ENCODE data around the gene CCER1. TPM values are rescaled to one million over a fixed set of nuclear protein-coding genes. Genes with fewer than 3 reads are reported as not detected.
A peak's percentile ranks its signal among the peaks of the same experiment; 100 is the strongest.

CCER1 gene
- total and polyA plus RNA-seq, 5 donors, result not detected

DNA sequence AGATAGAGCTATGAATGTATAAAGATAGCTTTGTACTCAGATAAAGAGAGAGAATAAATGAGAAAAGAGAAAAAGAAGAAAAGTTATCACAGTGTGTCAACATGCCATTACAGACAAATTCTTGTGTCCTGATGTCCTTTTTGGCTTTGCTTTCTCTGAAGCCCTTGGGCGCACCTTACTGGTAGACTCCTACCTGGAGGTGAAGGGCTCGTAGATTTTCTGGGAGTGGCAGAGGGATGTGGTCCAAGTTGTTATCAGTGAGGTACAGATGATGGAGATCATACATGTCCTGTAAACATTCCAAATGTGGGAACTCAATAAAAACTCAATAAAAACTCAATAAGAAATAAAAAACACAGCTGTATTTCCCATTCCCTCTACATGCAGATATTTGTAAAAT, 14.9 kb upstream of the CCER1 start:
- no peaks in the 10 kb centered on the region for H3K9me3 ChIP-seq (ENCODE audit: control insufficient read depth, low read length)
- H3K27me3 ChIP-seq (ENCODE audit: control insufficient read depth, insufficient read depth), result no peaks in the 10 kb centered on the region
- intact Hi-C loops (cut with DNase I), result loop anchor here in 3 of 4 donors (10.0 kb wide), 2 partner anchors 135 to 385 kb away; no protein-coding TSS in a partner anchor
- H3K4me1 ChIP-seq (ENCODE audit: control insufficient read depth, insufficient read depth, low read length), result no peaks in the 10 kb centered on the region
- DNase-seq (no peak), ATAC-seq (no peak)
- 93% methylated on average over 2 of the region's 2 CpGs for WGBS
- H3K4me3 ChIP-seq (ENCODE audit: low read length), result no peak overlapping the region
- H3K27ac ChIP-seq (ENCODE audit: low read length), result no peak overlapping the region

DNA sequence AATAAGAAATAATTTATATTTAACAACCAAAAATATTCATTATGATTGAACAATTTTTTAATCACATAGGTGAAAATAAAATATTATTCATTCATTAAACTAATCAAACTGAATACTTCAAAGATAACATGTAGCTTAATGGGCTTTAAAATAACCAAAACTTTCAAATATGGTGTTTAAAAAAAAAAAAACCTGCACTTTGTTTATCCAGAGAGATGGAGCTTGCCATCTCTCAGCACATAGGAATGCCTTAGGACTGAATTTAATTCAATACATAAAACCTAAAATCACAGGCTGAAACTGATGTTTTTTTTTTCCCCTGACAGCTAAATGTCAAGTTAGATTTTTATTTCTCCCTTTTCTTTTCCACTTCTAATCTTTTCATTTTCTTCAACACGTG, 14.4 kb upstream of the CCER1 start:
- no peak for ATAC-seq
- H3K4me3 ChIP-seq (ENCODE audit: low read length), result no peak overlapping the region
- WGBS, result 0% methylated on average over 1 of the region's 1 CpG
- H3K27me3 ChIP-seq (ENCODE audit: control insufficient read depth, insufficient read depth), result no peaks in the 10 kb centered on the region
- intact Hi-C loops (cut with DNase I), result no loop called here
- H3K9me3 ChIP-seq (ENCODE audit: control insufficient read depth, low read length), result no peaks in the 10 kb centered on the region
- no peak overlapping the region for H3K27ac ChIP-seq (ENCODE audit: low read length)
- DNase-seq, result no peak
- H3K4me1 ChIP-seq (ENCODE audit: control insufficient read depth, insufficient read depth, low read length), result no peaks in the 10 kb centered on the region

DNA sequence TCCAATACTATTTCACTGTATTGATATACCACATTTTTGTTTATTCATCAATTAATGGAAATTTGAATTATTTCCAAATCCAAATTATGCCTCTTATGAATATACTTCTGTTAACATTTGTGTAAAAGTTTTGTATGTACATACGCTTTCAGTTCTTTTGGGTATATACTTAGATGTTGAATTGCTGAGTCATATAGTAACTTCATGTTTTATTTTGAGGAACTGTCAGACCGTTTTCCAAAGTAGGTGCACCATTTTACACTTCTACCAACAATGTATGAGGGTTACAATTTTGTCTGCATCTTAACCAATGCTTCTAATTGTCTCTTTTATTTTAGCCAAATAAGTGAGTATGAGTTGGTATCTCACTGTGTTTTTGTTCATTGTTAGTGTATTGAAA, 10.2 kb upstream of the CCER1 start:
- Histone ChIP-seq H3K4me1 (ENCODE audit: control insufficient read depth, insufficient read depth, low read length) (no peaks in the 10 kb centered on the region), H3K27me3 (ENCODE audit: control insufficient read depth, insufficient read depth) (no peaks in the 10 kb centered on the region), H3K9me3 (ENCODE audit: control insufficient read depth, low read length) (no peaks in the 10 kb centered on the region), H3K27ac (ENCODE audit: low read length) (no peak overlapping the region), H3K4me3 (ENCODE audit: low read length) (no peak overlapping the region)
- WGBS, result 89% methylated on average over 2 of the region's 2 CpGs
- intact Hi-C loops (cut with DNase I), result no loop called here
- no peak for DNase-seq
- no peak for ATAC-seq

DNA sequence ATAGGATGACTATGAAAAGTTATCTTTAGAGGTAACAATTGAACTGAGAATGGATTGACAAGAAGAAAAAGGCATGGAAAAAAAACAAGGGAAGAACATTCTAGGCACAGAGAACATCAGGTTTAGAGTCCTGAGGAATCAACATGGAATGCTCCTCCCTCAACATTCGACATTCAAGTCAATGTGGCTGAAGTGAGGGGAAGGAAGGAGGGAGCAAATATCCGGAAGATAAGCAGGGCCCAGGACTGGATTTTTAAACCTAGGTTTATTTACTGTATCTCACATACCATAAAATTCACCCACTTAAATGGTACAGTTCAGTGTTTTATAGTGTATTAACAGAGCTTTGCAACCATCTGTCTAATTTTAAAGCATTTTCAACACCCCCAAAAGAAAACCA, 9.6 kb upstream of the CCER1 start:
- intact Hi-C loops (cut with DNase I), result no loop called here

DNA sequence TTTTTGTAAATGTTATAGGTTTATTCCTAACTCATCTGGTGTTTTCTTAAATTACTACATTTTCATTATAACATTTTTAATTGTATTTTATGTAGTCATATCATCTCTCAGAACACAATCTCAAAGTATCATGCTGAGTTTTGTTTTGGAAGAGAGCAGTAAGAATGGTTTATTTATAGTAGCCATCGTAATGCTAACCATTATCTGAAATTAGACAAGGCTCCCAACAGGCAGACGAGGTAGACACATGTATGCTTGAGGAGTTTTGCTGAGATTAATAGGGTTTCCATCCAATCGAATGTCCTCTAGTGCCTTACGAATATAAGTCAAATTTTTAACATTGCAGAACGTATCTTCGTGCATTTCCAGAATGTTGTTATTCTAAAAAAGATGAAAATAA, 9.0 kb upstream of the CCER1 start:
- Histone ChIP-seq H3K27me3 (ENCODE audit: control insufficient read depth, insufficient read depth) (no peaks in the 10 kb centered on the region), H3K4me1 (ENCODE audit: control insufficient read depth, insufficient read depth, low read length) (no peaks in the 10 kb centered on the region), H3K27ac (ENCODE audit: low read length) (no peak overlapping the region), H3K4me3 (ENCODE audit: low read length) (no peak overlapping the region), H3K9me3 (ENCODE audit: control insufficient read depth, low read length) (no peaks in the 10 kb centered on the region)
- no peak for DNase-seq
- 59% methylated on average over 6 of the region's 6 CpGs for WGBS
- no peak for ATAC-seq
- intact Hi-C loops (cut with DNase I), result no loop called here

More for the DNA sequence above, 9.6 kb upstream of the CCER1 start:
- no peaks in the 10 kb centered on the region for H3K27me3 ChIP-seq (ENCODE audit: control insufficient read depth, insufficient read depth)
- H3K27ac ChIP-seq (ENCODE audit: low read length), result no peak overlapping the region
- 54% methylated on average over 2 of the region's 2 CpGs for WGBS
- H3K4me1 ChIP-seq (ENCODE audit: control insufficient read depth, insufficient read depth, low read length), result no peaks in the 10 kb centered on the region
- H3K4me3 ChIP-seq (ENCODE audit: low read length), result no peak overlapping the region
- DNase-seq (no peak), ATAC-seq (no peak)
- no peaks in the 10 kb centered on the region for H3K9me3 ChIP-seq (ENCODE audit: control insufficient read depth, low read length)

DNA sequence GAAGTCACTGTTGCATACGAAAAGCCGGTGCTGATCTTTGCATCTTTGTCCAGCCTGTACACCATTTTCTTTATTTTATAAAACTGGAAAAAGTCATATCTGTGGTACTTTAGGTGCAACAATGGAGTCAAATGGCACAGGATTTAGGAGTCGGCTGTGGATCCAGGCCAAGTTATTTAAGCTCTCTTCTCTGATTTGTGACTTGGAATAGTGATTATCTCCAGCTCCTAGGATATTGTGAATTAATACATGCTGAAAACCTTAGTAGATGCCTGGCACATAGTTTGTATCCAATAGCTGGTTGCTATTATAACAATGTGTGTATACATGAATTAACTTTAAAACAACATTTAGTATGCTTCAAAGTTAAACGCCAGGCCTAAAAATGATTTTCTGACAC, 6.2 kb upstream of the CCER1 start:
- no peaks in the 10 kb centered on the region for H3K9me3 ChIP-seq (ENCODE audit: control insufficient read depth, low read length)
- WGBS, result 88% methylated on average over 4 of the region's 4 CpGs
- H3K4me1 ChIP-seq (ENCODE audit: control insufficient read depth, insufficient read depth, low read length), result no peaks in the 10 kb centered on the region
- no peak for DNase-seq
- no peak overlapping the region for H3K27ac ChIP-seq (ENCODE audit: low read length)
- H3K4me3 ChIP-seq (ENCODE audit: low read length), result no peak overlapping the region
- intact Hi-C loops (cut with DNase I), result no loop called here
- no peaks in the 10 kb centered on the region for H3K27me3 ChIP-seq (ENCODE audit: control insufficient read depth, insufficient read depth)
- ATAC-seq, result no peak

DNA sequence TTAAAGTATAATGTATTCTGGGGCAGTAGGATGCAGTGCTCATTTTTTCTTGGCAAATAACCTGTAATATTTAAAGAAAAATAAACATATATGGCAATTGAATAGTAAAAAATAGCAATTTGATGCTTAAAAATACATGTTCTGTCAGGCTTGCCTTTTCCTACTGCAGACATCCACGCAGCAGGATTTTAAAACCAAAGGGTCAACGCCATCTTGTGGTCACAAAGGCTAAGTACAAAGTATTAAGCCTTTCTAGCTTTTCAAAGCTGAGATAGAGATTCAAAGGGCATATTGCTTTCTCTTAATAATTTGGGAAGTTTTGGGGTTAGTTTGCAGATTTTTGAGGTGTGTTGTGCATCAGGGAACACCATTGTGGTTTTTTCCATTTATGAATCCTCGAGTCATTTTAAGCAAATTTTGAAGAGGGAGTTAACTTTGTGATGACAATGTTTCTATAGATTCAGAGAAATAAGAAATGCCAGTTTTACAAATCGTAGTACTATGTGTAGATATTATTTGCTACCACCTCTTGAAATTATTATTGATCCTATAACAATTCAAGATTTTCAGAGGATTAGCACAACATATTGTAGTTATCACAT, 4.7 kb upstream of the CCER1 start:
- H3K4me1 ChIP-seq (ENCODE audit: control insufficient read depth, insufficient read depth, low read length), result no peaks in the 10 kb centered on the region
- no peaks in the 10 kb centered on the region for H3K9me3 ChIP-seq (ENCODE audit: control insufficient read depth, low read length)
- no peak overlapping the region for H3K4me3 ChIP-seq (ENCODE audit: low read length)
- 2% methylated on average over 4 of the region's 4 CpGs for WGBS
- ATAC-seq, result peak; percentile 60 to 74
- intact Hi-C loops (cut with DNase I), result no loop called here
- no peak for DNase-seq
- H3K27me3 ChIP-seq (ENCODE audit: control insufficient read depth, insufficient read depth), result no peaks in the 10 kb centered on the region
- H3K27ac ChIP-seq (ENCODE audit: low read length), result no peak overlapping the region

DNA sequence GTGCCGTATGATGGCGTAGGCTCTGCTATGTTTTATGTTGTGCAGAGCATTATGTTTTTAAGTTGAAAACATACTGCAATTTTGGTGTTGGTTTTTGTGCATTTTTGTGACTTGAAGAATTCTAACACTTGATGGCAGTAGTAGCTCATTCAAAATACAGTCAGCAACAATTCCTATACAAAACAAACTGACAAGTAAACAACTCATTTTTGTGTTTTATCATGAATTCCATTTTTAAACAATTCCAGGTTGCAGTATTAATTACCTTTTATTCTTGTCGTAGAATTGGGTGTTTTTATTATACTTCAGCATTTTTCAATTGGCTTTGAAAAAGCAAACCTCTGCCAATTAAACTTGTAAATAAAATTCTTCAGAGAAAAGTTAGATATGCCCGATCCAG, 4.1 kb upstream of the CCER1 start:
- H3K27ac ChIP-seq (ENCODE audit: low read length), result no peak overlapping the region
- H3K9me3 ChIP-seq (ENCODE audit: control insufficient read depth, low read length), result no peaks in the 10 kb centered on the region
- DNase-seq, result no peak
- H3K4me1 ChIP-seq (ENCODE audit: control insufficient read depth, insufficient read depth, low read length), result no peaks in the 10 kb centered on the region
- no peaks in the 10 kb centered on the region for H3K27me3 ChIP-seq (ENCODE audit: control insufficient read depth, insufficient read depth)
- no peak overlapping the region for H3K4me3 ChIP-seq (ENCODE audit: low read length)
- 54% methylated on average over 4 of the region's 4 CpGs for WGBS
- ATAC-seq, result no peak
- intact Hi-C loops (cut with DNase I), result no loop called here

DNA sequence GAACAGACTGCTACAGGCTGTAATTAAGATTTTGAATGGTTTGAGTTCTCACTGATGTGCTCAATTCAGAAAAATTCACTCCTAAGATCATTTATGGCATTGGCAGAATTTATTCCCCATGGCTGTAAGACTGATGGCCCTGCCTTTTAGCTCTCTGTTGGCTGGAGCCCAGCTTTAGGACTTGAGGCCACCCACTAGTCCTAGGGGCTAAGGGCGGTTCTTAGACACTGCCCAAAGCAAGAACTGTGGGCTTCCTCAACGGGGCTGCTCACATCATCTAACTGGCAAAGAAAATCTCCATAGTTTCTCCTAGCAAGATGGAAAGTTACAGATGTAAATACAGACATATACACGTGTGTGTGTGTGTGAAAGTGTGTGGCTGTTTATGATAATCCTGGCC, 3.4 kb upstream of the CCER1 start:
- WGBS, result 74% methylated on average over 3 of the region's 3 CpGs
- intact Hi-C loops (cut with DNase I), result no loop called here

DNA sequence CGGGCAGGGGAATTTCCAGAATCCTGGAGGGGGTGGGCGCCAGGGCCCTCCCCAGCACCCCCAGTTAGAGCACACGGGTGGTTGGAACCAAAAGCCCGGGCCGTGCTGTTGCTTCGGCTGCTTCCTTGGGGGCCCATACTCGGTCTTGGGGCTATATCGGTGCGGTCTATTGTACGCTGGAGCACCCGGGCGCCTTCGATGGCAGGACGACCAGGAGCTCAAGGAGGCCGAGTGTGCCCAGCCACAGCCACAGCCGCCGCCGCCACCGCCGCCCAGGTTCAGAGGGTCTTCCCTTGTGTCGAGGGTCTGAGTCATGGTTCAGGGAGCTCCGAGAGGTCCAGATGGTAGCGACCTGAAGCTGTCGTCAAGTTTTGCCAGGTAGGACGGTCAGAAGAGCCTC, 548 bp downstream of the CCER1 start:
- DNase-seq (no peak), ATAC-seq (no peak)
- Histone ChIP-seq H3K27me3 (ENCODE audit: control insufficient read depth, insufficient read depth) (no peaks in the 10 kb centered on the region), H3K27ac (ENCODE audit: low read length) (no peak overlapping the region), H3K9me3 (ENCODE audit: control insufficient read depth, low read length) (no peaks in the 10 kb centered on the region), H3K4me1 (ENCODE audit: control insufficient read depth, insufficient read depth, low read length) (no peaks in the 10 kb centered on the region), H3K4me3 (ENCODE audit: low read length) (no peak overlapping the region)
- WGBS, result 98% methylated on average over 25 of the region's 25 CpGs
- intact Hi-C loops (cut with DNase I), result no loop called here

More for the DNA sequence above, 3.4 kb upstream of the CCER1 start:
- ATAC-seq (no peak), DNase-seq (peak in 1 of 3 donors; percentile 34)
- no peaks in the 10 kb centered on the region for H3K4me1 ChIP-seq (ENCODE audit: control insufficient read depth, insufficient read depth, low read length)
- H3K27me3 ChIP-seq (ENCODE audit: control insufficient read depth, insufficient read depth), result no peaks in the 10 kb centered on the region
- H3K27ac ChIP-seq (ENCODE audit: low read length), result no peak overlapping the region
- no peaks in the 10 kb centered on the region for H3K9me3 ChIP-seq (ENCODE audit: control insufficient read depth, low read length)
- no peak overlapping the region for H3K4me3 ChIP-seq (ENCODE audit: low read length)

DNA sequence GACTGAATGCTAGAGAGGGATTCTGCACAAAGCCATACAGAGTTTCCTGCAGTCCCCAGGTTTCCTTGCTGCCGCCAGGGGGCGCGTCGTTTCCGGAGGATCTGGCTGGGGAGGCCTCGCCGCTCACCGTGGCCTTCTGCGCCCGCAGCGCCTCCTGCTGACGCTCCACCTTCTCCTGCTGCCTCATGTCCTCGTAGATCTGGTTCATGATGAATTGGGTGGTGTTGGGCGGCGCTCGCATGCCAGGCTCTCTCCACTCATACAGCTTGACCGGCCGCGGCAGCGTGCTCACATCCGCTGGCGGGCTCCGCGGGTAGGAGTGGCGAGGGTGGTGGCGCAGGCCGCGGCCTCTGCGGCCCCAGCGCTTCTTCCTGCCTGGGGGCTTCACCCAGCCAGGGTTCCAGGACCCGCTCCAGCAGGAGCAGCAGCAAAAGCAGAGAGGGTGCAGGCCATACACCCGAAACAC, 987 bp downstream of the CCER1 start:
- ATAC-seq (no peak), DNase-seq (peak in 2 of 3 donors; percentile 47 to 64)
- Histone ChIP-seq H3K4me1 (ENCODE audit: control insufficient read depth, insufficient read depth, low read length) (no peaks in the 10 kb centered on the region), H3K27me3 (ENCODE audit: control insufficient read depth, insufficient read depth) (no peaks in the 10 kb centered on the region), H3K27ac (ENCODE audit: low read length) (no peak overlapping the region), H3K9me3 (ENCODE audit: control insufficient read depth, low read length) (no peaks in the 10 kb centered on the region), H3K4me3 (ENCODE audit: low read length) (no peak overlapping the region)
- intact Hi-C loops (cut with DNase I), result no loop called here
- 76% methylated on average over 32 of the region's 32 CpGs for WGBS

Measured in right cardiac atrium (tissue), 5 donors.